ENCODE measurements around the gene RHBDL2.
"Not testable (repeated sequence)": the region's sequence is repeated elsewhere in the genome, so short reads cannot be mapped to it uniquely, and the experiment has no call there.

Gene RHBDL2, protein sequence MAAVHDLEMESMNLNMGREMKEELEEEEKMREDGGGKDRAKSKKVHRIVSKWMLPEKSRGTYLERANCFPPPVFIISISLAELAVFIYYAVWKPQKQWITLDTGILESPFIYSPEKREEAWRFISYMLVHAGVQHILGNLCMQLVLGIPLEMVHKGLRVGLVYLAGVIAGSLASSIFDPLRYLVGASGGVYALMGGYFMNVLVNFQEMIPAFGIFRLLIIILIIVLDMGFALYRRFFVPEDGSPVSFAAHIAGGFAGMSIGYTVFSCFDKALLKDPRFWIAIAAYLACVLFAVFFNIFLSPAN

DNA sequence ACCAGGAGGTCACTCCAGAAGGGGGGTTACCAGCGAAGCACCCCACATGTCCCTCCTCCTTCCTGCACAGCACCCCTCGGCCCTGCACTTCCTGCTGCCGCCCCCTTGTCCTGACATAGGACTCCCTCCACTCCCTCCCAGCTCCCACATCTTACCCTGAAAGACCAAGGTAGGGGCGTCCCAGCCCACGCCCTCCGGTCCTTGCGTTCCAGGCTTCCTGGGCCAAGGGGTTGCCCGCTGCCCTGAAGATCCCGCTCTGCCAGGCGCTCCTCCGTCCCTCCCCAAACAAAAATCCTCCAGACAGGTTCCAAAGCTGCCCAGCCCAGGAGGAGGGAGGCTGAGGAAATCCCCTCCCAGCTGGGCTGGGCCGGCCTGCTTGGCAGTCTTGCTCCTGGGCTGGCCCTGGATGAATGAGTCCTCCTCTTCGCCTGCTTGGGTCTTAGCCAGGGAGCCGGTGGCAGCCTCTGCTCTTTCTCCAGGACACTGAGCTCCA, at the start of gene RHBDL2:
Gene RHBDL2 (minus strand): TSS at position 304 of the 493 bp plus-strand sequence. CDS start 22,618 bp downstream, outside the sequence.
- DNase-seq = no peak

DNA sequence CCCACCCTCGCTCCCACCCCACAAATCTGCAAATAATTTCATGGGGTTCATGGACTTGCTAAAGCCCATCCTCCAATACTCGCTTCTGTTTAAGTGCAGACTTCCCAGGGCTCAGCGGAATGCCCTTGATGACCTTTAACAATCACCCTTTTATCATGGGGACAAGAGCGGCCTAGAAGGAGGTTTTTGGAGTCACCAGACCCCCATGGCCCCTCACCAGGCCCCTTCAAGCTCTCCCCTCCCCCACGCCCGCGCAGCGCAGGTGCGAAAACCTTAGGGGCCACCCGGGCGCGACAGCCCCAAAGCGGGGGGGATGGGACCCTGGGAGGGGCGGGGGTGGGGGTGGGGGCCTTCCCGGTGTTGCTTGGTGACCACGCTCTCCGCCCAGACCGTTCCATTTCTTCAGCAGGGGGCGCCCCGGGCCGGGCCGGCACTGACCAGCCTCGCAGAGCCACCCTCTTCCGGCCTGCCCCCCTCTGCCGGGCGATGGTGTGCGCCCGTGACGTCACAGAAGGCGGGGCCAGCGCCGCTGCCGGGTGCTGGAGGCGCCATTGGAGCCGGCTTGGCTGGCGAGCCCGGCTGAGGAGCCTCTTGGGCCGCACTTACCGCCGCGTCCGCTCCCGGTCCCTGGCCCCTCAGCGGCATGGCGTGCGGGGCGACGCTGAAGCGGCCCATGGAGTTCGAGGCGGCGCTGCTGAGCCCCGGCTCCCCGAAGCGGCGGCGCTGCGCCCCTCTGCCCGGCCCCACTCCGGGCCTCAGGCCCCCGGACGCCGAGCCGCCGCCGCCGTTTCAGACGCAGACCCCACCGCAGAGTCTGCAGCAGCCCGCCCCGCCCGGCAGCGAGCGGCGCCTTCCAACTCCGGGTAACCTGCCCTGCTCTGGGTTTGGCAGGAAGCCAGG, 49.4 kb upstream of the RHBDL2 start, which contains the start of gene AKIRIN1:
Gene AKIRIN1 (plus strand): TSS at position 539 of the 900 bp plus-strand sequence. CDS start 105 bp downstream, at position 644.
- DNase-seq = peak; percentile 82

DNA sequence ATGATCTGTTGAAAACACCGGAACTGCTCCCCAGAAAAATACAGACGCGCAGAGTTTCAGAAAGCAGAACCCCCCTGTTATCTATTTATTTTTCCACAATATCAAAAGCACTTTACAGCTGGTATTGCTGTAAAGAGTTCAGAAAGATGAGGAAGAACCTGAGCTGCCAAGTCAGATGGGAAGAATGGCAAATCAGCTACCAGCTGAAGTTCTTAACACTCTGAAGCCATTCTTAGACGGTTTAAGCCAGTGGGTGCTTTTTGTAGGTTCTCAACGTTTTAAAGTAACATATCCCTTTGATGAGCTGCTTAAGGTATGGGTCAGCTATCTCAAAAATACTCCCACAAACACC, 48.7 kb upstream of the RHBDL2 start:
- DNase-seq = no peak

DNA sequence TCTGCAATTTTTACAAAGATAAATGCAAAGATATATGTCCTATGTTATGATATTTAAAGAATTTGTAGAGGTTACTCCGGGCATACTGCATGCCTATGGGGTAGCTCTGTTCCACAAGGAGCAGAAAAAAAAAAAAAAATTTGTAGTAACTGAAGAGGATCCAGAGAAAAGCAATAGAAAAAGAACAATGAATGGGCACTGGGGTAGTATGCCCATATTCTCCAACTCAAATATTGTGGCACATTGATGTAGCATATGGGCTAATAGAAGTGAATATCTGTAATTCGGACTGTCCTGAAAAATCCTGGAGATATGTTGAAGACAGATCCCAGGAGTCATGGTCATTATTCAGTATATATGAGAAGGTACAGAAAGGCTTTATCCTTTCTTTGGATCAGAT, 48.3 kb upstream of the RHBDL2 start:
- no peak for DNase-seq

DNA sequence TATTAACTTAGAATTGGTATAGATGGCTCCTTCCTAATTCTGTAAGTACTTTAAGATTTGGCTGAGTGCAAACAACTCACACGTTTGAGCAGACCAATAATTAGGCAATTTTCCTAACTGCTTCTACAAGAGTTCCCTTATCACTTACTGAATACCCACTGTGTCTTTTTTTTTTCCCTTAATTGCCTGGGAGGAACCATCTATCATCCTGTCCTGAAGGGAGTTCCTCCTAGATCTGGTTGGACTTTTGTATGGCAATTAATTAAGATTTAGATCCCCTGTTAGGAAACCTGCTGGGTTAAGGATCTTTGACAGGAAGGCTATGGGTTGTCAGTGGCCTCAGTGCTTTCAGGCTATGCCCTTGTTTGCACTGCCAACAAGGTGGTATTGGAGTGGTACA, 37.8 kb upstream of the RHBDL2 start:
- not testable (repeated sequence) for DNase-seq

DNA sequence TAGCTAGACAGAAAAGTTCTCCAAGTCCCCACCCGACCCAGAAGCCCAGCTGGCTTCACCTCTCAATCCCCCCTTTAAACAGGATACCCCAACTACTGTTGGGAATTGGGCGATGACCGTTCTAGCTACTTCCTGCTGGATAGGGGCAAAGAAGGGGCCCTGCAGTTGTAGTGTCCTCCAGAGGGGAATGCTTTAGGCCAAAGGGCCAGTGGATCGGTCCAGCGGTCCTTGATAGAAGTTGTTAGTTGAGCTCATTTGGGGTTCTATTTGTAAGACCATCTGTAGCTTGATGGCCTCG, 36.6 kb upstream of the RHBDL2 start:
- DNase-seq = not testable (repeated sequence)

DNA sequence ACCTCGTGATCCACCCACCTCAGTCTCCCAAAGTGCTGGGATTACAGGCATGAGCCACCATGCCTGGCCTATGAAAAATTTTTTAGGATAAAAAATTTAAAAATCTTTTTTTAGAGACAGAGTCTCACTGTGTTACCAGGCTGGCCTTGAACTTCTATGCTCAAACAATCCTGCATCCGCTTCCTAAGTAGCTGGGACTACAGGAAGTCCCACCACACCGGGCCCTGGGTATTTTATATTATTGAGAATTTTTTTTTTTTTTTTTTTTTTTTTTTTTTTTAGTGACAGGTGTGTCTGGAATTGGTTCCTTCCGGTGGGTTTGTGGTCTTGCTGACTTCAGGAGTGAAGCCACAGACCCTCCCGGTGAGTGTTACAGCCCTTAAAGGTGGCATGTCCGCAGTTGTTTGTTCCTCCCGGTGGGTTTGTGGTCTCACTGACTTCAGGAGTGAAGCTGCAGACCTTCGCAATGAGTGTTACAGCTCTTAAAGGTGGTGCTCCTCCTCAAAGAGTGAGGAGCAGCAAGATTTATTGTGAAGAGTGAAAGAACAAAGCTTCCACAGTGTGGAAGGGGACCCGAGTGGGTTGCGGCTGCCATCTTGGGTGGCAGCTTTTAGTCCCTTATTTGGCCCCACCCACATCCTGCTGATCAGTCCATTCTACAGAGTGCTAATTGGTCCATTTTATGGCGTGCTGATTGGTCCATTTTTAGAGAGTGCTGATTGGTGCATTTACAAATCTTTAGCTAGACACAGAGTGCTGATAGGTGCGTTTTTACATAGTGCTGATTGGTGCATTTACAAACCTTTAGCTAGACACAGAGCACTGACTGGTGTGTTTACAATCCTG, 36.0 kb upstream of the RHBDL2 start:
- not testable (repeated sequence) for DNase-seq

DNA sequence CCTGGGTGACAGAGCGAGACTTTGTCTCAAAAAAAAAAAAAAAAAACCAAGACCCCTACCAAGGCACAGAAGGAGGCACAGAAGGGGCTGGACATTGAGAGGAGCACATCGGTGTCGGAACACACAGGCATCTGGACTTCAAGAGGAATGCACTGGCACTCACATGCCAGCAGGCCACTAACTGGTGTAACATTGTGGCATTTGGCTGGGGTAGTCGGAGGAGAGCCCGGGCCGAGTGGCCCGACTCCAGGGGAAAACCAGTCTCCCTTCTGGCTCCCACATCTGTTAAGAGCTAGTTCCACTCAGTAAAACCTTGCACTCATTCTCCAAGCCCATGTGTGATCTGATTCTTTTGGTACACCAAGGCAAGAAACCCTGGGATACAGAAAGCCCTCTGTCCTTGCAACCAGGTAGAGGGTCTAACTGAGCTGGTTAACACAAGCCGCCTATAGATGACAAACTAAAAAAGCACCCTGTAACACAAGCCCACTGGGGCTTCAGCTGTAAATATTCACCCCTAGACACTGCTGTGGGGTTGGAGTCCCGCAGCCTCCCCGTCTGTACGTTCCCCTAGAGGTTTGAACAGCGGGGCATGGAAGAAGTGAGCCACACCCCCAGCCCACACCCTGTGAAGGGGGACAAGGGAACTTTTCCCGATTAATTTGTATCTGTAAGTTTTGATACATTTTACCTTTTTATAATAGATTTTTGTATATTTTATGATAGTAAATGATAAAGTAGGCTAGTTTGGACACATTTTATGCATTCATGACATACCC, 32.2 kb upstream of the RHBDL2 start:
- no peak for DNase-seq

DNA sequence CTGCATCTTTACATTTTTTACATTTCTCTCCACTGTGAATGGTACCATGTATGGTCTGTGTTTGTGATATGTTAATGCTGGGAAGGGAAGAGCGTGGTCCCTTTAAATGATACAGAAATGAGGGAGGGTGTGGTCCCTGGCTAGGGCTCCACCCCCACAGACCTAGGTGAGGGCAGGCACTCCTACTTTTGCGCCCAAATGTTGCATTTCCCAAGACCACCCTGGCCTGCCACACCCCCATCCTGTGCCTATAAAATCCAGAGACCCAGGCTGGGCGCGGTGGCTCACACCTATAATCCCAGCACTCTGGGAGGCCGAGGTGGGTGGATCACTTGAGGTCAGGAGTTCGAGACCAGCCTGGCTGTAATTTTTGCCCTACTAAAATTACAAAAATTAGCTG, 31.5 kb upstream of the RHBDL2 start:
- not testable (repeated sequence) for DNase-seq

DNA sequence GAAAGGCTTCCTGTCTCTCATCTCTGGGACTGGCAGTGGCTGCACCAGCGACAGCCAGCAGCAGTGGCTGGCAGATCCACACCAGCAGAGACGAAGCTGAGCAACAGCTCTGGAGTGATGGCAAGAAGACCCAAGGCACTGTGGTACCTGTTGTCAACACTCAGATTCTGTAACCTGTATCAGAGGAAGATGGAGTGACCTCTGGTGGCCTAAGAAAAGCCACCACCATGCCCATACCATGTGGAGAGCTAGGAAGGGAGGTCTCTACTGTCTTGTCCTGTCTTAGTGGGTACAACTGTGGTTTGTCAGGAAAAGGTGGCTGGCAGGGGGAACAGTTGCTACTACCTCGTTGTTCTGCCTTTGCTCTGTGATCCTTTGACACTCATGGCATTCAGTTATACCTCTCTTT, 22.5 kb upstream of the RHBDL2 start:
- DNase-seq = no peak

DNA sequence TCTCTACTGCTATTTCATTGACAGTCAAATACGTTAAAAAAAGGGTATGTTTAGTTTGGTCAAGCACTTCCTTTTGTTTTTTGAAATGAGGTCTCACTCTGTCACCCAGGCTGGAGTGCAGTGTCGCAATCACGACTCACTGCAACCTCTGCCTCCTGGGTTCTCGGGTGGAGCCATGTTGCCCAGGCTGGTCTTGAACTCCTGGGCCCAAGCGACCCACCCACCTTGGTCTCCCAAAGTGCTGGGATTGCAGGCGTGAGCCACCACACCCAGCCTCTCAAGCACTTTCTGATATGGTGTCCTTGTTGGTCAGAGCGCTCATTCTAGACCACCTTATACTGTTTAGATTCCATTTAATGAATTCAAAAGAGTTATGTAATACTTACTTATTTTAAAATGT, 20.9 kb upstream of the RHBDL2 start:
- DNase-seq = no peak

DNA sequence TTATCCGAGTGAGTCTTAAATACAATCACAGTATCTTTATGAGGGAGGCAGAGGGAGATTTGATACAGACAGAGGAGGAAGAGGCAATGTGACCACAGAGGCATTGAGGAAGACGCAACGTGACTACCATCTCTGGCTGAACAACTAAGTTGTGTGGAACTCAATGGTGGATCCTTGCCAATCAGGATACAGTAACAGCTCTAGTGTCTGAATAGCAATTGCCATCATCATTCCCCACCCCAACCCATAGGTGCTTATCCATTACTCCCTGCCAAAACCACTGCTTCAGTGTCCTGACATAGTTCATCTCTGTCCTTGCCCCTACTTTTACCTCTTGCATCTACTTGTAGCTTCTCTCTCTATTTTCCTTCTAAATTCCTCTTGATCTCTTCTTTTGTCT, 20.5 kb upstream of the RHBDL2 start:
- DNase-seq = no peak

DNA sequence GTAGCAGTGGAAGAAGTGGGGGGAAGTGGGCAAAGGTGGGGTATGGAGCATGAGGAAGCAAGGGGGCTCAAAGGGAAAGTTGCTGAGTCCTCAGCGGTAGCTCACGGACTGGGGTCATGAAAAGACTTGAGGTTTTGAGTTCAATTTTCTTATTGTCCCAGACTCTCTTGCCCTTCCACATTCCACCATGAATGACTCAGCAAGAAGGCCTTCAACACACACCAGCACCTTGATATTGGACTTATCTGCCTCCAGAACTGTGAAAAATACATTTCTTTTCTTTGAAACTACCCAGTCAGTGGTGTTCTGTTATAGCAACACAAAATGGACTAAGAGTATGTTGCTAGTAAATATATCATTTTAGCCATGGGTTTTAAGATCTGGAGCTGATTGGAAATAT, 17.3 kb upstream of the RHBDL2 start:
- no peak for DNase-seq

DNA sequence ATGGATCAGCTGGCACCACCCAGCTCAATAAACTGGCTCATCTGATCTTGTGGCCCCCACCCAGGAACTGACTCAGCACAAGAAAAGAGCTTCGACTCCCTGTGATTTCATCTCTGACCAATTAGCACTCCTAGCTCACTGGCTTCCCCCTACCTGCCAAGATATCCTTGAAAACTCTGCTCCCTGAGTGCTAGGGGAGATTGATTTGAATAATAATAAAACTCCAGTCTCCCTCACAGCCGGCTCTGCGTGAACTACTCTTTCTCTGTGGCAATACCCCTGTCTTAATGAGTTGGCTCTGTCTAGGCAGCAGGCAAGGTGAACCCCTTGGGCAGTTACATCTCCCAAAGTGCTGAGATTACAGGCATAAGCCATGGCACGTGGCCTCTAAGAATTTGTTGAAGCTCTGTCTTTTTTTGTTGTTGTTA, 11.8 kb upstream of the RHBDL2 start:
- DNase-seq = no peak

DNA sequence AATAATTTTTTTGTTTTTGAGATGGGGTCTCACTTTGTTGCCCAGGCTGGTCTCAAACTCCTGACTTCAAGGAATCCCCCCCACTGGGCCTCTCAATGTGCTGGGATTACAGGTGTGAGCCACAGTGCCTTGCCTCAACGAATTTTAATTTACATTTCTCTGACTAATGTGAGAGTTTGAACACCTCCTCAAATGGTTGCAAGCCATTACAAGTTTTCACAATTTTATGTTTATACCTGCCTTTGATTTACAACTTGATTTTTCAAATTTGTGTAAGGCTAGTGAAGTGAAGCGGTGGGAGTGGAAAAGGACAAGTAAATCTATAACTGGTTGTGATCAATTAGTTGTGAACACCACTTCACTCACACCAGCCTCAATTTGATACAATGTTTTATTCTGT, 8.9 kb upstream of the RHBDL2 start:
- DNase-seq = no peak

DNA sequence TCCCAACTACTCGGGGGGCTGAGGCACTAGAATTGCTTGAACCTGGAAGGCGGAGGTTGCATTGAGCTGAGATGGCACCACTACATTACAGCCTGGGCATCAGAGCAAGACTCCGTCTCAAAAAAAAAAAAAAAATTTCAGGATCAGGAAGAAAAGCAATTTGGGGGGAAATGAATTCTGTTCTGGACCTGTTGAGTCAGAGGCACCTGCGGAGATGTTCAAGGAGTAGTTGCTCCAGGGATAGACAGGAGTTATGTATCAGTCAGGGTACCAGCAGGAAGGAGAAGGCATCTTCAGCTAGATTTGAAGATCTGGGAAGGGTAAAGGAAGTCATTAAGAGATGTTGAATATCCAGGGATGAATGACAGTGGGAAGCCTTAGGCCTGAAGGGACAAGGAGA, 2.9 kb upstream of the RHBDL2 start:
- no peak for DNase-seq

DNA sequence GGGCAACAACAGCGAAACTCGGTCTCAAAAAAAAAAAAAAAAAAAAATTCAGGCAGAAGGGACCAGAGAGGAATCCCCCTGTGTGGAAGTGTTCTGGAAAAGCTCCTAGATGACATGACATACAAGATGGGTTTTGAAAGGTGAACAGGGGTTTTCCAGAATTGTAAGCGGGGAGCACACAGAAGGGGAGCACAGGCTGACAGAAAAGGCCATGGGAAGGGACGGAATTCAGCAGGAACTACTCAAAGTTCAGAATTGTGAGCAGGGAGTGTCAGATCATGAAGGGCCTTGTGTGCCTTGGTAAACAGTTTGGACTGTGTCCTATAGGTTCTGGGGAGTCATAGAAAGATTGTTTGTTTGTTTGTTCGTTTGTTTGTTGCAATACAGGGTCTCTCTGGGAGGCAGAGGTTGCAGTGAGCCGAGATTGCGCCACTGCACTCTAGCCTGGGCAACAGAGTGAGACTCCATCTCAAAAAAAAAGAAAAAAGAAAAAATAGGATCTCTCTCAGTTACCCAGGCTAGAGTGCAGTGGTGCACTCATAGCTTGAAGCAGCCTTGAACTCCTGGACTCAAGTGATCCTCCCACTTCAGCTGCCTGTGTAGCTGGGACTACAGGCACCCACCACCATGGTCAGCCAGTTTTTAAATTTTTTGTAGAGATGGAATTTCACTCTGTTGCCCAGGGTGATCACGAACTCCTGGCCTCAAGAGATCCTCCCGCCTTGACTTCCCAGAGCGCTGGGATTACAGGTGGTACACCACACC, 1.2 kb upstream of the RHBDL2 start:
- no peak for DNase-seq

DNA sequence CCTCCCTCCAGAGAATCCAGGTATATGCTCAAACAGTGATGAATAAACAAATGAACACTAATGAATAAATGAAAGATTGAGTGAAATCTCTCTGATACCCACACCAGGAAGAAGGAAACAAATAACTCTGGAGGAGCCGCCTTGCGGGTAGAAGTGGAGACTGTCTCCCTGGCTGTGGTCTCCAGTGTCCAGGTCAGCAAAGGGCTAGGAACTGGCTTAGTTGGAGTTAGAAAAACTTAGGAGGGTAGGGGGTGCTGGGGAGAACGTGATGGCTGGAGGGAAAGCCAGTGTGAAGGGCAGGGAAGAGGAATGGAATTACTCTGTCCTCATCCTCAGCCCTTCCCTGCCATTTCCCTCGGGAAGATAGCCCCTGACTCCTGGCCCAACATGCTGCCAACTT, 537 bp downstream of the RHBDL2 start:
- DNase-seq = no peak

DNA sequence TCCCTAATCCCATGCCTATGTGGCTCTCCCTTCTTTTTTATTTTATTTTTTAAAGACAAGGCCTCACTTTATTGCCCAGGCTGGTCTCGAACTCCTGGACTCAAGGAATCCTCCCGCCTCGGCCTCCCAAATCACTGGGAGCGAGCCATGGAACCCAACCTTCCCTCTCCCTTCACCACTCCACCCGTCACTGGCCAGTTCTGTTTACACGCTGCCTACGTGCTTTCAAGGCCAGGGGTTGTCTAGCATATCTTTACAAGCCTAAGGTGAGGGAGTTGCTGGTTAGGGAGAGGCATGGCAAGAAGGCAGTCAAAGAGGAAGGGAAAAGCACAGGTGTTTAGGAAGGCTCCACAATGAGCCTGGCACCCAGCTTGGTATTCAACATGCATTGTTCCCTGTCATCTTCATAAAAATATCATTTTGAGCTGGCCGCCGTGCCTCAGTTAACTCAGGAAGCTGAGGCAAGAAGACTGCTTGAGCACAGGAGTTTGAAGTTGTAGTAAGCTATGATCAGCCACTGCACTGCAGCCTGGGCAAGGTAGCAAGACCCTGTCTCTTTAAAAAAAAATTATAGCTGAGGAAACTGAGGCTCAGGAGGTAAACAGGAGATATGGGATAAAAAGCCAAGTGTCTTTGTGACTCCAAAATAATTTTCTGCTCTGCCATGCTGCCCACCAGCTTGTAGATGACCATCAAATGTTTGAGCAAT, 1.1 kb downstream of the RHBDL2 start:
- DNase-seq = no peak

DNA sequence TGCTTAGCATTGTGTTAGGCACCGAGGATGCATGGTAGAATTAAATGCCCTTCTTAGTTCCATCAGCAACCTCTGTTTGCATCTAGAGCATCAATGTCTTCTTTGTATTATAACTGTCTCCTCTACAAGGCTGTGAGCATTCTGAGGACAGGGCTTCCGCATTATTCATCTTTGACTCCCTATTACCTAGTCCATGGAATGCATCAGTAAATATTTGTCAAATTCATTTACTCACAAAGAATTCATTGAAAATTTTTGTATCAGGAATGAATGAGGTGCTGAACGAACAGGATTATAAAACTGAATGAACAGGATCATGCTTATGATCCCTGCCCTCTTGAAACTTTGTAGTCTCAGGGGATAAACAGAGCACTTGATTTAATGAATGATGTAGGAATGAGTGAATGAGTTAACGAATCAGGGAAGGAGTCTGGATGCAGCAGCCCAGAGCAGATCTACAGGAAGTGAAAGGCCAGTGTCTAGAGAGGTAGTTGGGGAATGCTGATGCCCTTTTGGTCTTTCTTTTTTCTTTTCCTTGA, 2.8 kb downstream of the RHBDL2 start:
- DNase-seq = no peak

DNA sequence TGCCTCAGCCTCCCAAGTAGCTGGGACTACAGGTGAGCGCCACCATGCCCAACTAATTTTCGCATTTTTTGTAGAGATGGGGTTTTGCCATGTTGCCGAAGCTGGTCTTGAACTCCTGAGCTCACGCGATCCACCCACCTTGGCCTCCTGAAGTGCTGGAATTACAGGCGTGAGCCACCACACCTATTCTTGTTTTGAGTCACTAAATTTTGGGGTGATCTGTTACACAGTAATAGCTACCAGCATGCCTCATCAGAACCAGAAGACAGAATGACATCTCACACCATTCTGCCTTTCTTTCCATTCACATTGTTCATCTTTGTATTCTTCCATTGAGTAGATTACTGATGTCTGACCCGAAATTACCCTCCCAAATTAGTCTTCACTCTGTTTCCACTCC, 9.1 kb downstream of the RHBDL2 start:
- no peak for DNase-seq

Measured in KG1 (cell line).